NCI-H2107 treated with DMSO at 0.1 percent for 48 hours (cell line): ENCODE measurements around the gene ZNF853.
"Not testable (repeated sequence)": the region's sequence is repeated elsewhere in the genome, so short reads cannot be mapped to it uniquely, and the experiment has no call there.

Experiments used
- DNase-seq: peaks from one replicate; lab custom pipeline; 2025; ENCODE audit not compliant: unreplicated experiment; lab: John Stamatoyannopoulos, UW

The ZNF853 gene

DNA sequence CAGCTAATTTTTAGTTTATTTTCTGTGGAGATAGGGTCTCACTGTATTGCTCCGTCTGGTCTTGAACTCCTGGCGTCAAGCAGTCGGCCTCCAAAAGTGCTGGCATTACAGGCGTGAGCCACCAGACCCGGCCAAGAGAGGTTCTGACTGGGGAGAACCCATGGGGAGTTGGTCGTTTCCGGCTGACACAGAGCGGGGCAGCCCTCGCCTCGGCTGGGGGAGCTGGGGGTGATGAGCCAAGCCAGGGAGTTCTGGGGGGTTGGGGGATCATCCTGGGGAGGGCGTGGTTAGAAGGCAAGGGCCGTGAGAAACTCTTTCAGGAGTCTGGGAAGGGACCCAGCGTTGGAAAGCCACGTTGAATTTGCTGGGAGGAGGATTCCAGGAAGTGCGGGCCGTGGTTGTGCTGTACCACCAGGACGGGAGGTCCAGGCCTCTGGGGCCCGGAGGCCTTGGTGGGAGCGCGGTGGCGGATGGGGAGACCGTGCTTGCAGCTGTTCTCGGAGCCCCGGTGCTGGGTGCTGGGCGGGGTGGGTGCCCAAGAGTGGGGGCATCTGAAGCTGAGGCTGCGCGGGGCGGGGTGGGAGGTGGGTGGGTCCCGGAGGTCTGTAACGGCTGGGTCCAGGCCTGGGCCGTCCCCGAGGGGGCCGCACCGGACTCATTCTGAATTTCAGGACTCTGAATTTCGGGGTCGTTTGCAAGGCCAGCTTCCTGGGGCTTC lies 8.4 kb upstream of the ZNF853 start:
- DNase-seq, result no peak

DNA sequence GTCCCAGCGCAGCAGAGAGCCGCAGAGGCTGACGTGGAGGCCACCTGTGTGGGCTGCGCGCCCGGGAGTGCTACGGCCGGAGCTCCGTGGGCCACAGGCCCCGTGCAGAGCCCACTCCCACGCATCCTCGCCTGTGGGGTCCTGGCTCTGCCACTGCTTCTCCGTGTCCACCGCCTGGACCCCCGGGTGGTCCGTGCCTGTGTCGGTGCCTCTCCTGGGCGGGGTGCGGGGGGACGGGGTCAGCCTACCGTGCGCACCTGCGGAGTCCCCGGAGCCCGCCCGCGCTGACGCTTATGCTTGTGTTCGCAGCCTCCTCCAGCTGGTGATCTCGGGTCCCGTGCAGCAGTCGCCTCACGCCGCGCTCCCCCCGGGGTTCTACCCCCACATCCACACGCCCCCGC lies 7.8 kb upstream of the ZNF853 start:
- no peak for DNase-seq

DNA sequence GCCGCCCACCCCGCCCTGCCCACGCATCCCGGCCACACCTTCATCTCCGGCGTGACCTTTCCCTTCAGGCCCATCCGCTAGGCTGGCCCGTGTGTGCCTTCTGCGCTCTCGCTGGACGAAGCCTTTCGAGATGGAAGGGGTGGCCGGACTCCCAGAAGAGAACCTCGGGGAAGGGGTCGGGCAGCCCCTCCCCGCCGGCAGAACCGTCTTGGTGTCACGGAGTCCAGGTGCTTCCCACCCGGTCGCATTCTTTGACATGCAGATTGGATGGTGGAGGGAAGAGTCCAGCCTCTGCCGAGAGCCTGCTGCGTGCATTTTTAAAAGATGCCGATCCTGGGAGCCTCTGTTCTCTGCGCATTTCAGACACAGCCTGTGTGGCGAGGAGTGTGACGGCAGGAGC lies 7.3 kb upstream of the ZNF853 start:
- DNase-seq, result no peak

DNA sequence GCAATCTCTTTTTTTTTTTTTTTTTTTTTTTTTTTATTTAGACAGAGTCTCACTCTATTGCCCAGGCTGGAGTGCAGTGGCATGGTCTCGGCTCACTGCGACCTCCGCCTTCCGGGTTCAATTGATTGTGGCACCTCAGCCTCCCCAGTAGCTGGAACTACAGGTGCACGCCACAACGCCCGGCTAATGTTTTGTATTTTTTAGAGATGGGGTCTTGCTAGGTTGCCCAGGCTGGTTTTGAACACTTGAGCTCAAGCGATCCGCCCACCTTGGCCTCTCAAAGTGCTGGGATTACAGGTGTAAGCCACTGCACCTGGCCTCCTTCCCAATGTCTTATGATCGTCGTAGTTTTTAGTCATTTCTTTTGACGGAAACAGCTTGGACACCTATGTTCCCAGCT lies 6.6 kb upstream of the ZNF853 start:
- DNase-seq, result no peak

DNA sequence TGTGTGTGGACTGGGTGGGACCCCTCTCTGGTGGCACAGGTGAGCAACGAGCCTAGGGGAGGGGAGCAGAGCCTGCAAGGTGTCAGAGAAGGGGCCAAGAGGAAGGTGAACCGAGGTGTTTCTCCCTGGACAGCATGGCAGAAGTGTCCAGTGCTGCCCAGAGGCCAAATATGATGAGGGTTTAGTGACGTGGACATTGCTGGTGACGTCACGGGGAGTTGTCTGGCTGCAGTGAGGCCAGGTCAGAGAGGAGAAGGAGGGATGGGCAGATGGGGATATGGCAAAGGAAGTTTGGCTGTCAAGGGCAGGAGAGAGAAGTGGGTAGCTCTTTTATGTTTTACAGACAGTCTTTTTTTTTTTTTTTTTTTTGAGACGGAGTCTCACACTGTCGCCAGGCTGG lies 2.6 kb upstream of the ZNF853 start:
- DNase-seq, result no peak

DNA sequence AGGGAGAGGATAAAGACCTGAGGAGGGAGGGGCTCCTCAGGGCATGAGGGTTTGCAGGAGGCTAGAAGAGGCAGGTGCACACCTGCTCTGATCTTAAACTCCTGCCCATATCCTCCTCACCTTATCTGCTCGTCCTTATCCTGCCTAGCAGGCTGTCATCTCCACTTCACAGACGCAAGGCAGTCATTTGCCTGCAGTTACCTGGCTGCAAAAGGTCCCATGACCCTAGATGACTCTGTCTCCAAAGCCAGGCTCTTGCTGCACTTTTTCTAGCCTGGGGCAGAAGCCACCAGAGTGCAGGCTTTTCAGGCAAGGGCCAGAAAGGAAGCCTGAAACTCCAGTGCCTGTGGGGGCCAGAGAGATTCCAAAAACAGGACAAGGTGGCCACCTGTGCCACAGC lies 1.7 kb upstream of the ZNF853 start:
- DNase-seq, result no peak

DNA sequence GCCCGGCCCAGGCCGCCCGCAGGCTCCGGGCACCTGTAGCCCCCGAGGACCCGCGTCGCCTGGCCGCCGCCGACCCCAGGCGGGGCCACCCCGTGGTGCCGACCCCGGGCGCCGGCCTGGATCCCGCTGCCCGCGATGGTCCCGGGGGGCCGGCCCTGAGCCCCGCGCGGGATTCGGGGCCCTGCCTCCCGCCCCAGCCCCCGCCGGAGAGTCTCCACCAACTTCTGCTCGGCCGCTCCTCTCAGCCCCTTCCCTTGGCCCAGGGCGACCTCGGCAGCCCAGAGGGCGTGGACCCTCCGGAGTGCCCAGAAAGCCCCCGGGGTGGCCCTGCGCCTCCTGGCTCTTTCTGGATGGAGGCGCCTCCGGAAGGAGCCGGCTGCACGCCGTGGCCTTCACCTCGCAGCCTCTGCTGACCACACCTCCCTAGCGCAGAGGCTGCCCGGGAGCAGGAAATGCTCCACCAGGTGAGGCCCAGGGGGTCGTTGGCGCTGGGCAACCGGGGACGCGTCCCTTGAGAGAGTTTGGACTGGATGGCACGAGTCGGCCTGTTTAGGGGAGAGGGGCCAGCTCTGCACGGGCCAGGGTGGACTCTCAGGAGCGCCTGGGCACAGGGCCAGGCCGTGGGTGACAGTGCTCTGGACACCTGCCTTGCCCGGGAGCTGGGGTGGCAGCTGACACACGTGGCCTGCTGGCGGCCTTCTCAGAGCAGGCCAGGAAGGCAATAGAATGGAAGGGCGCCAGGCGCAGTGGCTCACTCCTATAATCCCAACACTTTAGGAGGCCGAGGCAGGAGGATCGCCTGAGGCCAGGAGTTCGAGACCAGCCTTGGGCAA lies 529 bp downstream of the ZNF853 start:
- DNase-seq, result no peak

DNA sequence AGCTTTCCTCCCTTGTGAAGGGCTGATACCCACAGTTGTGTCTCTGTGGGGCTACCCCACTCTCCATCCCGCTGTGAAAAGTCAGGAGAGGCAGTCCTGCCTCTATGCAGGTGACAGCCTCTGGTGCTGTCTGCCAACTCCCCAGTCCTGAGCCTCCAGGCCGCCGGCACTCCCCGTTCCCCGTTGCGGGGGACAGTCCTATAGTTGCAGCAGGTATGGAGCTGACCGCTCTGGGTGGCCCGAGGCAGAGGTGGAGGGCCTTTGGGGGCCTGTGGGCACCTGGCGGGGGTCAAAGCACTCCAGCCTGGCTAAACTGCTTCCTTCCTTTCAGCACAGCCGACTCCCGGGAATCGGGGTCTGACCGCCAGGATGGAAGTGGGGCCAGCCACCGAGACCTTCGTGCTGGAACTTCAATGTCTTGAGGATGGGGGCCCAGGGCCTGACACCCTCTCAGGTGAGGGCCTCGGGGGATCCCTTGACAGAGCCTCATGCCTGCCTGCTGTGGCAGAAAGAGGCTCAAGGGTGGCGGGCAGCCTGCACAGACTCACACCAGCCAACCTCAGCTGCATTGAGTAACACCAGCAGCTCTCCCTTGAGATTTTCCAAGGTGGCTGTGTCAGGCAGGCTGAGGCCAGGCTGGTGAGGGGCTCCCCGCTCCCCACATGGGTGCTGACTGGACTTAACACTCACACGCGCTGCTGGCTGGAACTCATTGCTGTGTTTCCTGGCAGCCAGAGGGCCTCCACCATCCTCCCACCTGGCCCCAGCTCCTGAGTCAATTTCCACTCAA lies 1.6 kb downstream of the ZNF853 start:
- no peak for DNase-seq

DNA sequence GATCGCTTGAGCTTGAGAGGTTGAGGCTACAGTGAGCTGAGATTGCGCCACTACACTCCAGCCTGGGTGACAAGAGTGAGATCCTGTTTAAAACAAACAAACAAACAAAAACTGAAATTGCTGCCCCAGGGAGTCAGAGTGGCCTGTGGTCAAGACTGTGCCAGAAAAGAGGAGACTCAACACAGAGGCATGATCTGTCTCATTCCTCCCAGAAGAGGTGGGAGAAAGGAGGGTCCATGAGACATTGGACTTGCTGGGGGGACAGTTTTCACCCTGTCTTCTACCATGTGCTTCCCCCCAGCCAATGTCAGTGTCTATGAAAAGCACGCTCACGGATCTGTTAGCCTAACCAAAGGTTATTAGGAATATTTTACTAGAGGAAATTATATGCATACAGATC lies 3.2 kb downstream of the ZNF853 start:
- DNase-seq, result no peak

DNA sequence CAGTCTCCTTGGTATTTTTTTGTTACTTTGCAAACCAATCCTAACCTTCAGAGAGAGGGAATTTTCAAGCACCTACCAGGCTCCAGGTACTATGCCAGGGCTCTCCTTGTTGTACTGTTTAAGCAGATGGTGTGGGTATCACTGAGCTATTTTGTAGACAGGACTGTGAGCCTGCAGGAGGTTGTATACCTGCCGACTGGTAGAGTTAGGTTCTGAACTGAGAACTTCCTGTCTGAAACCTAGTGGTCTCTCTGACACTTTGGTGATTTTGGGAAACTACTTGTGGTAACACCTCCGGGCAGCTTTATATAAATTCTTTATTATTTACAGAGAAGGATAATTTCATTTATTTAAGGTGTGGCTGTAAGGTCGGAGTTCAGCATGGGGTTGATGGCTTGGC lies 4.6 kb downstream of the ZNF853 start:
- DNase-seq, result no peak

DNA sequence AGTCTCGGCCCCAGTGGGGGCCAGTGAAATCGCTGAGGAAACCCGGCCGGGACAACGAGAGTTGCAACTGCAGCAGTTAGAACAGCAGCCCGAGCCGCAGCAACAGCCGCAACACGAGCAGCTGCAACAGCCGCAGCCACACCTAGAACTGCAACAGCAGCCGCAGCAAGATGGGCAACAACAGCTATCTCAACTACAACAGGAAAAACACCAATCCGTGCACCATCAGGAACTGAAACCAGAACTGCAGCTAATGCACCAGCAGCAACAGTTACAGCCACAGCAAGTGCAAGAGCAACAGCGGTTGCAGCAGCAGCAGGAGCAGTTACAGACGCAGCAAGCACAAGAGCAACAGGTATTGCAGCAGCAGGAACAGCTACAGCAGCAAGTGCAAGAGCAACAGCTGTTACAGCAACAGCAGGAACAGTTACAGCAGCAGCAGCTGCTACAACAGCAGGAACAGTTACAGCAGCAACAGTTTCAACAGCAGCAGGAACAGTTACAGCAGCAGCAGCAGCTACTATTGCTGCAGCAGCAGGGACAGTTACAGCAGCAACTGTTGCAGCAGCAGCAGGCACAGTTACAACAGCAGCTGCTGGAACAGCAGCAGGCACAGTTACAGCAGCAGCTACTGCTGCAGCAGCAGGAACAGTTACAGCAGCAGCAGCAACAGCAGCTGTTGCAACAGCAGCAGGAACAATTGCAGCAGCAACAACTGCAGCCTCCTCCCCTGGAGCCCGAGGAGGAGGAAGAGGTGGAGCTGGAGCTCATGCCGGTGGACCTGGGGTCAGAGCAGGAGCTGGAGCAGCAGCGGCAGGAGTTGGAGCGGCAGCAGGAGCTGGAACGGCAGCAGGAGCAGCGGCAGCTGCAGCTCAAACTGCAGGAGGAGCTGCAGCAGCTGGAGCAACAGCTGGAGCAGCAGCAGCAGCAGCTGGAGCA lies 6.1 kb downstream of the ZNF853 start:
- DNase-seq, result no peak

DNA sequence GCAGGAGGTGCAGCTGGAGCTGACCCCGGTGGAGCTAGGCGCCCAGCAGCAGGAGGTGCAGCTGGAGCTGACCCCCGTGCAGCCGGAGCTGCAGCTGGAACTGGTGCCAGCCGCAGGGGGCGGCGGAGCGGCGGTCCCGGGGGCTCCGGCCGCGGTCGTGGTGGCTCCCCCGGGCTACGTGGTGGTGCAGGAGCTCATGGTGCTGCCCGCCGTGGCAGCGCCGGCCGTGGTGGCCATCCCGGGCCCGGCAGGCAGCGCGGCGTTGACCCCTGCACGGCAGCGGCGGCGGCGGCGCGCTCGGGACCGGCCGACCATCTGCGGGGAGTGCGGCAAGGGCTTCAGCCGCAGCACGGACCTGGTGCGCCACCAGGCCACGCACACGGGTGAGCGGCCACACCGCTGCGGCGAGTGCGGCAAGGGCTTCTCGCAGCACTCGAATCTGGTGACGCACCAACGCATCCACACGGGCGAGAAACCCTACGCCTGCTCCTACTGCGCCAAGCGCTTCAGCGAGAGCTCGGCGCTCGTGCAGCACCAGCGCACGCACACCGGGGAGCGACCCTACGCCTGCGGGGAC lies 6.8 kb downstream of the ZNF853 start:
- no peak for DNase-seq

DNA sequence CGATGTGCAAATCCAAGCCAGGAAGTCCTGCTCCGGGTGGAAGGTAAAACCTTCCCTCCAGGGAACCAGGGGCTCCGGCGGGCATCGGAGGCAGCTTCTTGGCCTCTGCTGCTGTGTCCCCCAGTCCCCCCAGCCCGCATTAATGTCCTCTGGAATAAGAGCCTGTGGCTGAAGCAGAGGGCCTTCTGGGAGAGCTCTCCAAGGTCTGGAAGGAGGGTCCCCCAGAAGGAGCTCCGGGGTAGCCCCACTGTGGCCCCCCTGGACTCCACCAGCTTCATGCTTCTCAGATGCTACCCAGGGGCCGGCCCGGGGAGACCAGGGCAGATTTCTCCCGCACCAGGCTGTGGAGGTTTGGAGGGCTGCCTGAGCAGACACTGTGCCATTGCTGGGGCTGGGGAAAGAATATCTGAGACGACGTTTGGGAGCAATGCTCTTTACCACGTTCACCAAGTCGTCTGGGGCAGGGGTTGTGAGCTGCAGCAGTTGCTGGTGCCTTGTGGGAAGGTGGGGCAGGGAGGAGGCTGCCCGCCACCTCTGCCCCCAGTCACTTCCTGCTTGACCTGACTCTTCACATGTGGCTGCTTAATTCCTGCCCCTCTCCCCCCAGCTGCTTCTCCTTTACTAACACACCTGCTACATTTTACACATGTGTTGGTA lies 8.3 kb downstream of the ZNF853 start:
- DNase-seq, result no peak

DNA sequence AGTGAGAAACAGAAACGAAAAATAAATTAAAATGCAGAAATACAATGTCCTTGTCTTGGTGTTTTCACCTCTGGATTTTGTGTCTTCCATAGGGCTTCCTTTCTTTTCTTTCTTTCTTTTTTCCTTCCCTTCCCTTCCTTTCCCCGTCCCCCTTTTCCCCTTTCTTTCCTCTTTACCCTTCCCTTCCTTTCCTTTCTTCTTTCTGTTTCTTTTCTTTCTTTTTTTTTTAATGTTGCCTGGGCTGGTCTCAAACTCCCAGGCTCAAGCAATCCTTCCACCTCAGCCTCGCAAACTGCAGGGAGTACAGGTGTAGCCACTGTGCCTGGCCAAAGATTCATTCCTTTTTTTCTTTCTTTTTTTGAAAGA lies 8.8 kb downstream of the ZNF853 start:
- no peak for DNase-seq

DNA sequence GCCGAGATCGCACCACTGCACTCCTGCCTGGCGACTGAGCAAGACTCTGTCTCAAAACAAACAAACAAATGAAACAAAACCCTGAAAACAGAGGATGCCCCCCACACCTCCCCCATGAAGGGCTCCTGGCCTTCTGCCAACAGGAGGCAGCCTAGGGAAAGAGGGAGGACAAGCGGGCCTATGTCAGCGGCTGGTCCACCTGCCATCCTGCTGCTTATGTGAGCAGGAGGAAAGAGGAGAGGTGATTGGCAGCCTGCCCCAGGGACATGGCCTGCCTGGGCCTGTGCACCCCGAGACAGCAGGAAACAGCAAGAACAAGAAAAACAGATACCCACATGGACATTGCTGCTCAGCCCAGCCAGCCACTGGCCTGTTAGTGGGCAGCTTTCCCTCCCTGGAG lies 12.6 kb downstream of the ZNF853 start:
- peak; percentile 18 for DNase-seq

DNA sequence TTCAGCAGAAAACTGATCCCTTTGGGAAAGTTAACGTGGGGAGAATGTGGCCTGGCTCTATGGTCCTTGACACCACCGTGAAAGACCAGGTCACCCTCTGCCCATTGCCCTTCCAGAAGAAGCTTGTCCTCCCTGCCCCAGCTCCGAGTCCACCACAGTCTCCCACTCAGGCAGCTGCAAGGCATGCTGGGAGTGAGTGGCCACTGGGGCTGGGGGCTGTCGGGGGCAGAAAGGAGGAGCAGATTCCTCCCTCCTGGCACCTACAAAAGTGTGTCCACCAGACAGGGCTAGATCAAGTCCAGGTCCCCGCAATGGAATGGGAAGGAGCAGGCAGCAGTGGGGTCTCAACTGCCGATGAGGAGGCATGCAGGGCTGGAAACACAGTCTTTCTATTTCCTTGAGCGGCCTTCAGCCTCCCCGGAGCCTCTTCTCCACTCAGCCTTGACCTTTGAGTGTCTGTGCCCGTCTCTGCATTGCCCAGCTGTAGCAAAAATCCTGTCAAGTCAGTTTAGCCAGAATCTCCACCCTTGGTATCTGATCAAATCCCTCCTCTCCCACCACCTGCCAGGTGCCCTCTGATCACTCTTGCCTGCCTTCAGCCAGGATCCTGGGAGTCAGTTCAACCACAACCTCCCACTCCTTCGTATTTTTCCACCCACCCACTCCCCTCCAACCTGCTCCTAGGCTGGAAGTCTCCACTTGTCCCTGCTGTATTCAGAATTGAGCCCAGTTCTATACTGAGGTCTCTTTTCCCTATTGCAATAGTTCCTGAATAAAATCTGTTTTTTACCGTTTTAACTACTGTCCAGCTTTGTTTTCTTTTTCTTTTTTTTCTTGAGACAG lies 14.8 kb downstream of the ZNF853 start:
- DNase-seq, result no peak

DNA sequence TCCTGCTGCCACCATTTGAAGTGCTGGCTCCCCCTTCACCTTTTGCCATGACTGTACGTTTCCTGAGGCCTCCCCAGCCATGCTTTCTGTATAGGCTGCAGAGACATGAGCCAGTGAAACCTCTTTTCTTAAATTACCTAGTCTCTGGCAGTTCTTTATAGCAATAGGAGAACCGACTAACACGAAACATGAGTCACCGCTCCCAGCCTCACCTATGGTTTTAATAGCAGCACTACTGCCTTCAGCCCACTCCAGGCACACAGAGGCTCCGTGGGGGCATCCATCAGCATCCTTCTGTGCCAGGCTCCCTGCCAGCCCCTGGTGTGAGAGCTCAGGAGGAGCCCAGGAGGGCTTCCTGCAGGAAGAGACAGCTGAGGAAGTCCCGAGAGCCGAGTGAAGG lies 16.2 kb downstream of the ZNF853 start:
- no peak for DNase-seq

DNA sequence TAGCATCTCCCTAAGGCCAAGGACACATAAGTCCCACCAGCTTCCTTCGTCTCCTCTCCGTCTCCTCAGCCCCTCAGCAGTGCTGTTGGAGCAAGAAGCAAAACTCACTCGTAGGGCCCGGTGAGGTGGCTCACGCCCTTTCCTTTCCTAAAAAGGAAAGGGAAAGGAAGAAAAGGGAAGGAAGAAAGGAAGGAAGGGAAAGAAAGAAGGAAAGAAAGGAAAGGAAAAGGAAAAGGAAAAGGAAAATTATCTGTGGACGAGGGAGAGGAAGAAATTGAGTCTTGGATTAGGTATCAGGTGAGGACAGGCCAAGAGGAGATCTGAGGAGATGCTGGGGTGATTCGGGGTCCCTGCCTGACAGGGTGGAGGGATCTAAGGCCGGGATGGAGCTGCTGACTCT lies 18.6 kb downstream of the ZNF853 start:
- no peak for DNase-seq

DNA sequence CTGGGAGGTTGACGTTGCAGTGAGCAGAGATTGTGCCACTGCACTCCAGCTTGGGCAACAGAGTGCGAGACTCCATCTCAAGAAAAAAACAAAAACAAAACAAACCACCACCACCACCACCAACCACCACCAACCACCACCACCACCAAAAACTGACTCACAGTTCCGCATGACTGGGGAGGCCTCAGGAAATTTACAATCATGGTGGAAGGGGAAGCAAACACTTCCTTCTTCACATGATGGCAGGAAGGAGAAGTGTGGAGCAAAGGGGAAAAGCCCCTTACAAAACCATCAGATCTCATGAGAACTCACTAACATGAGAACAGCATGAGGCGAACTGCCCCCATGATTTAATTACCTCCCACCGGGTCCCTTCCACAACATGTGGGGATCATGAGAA lies 19.6 kb downstream of the ZNF853 start:
- not testable (repeated sequence) for DNase-seq
